ENCODE measurements around the gene KCNK2. TPM values are rescaled to one million over a fixed set of nuclear protein-coding genes. Genes with fewer than 3 reads are reported as not detected.

Gene KCNK2
- polyA plus RNA-seq, 3 donors from 2014 or later, result not detected

DNA sequence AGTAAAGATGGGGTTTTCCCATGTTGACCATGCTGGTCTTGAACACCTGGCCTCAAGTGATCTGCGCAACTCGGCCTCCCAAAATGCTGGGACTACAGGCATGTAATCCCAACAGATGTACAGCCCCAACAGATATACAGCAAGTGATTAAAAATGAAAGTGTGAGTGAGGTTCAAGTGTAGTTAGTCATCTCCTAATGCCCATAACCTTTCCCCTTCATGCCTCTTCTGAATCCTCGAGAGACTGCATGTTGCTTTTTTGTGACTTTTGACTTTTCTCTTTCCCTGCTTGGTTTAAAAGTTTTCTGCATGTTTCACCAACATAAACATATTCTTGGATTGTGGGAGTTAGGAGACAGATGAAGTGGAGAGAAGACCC, 31.2 kb downstream of the KCNK2 start:
- Mint-ChIP-seq H3K9me3 (peaks cover 3 to 47% (median 12%) of the 10 kb centered on the region in 6 donors), H3K36me3 (no peaks in the 10 kb centered on the region), H3K27ac (no peak overlapping the region), H3K4me3 (no peak overlapping the region), H3K4me1 (no peaks in the 10 kb centered on the region), H3K27me3 (ENCODE audit: low read depth in 3 of 3) (no peaks in the 10 kb centered on the region)
- DNase-seq, result no peak

- H3K36me3 Mint-ChIP-seq, result no peaks in the 10 kb centered on the region
- H3K27ac Mint-ChIP-seq, result no peak overlapping the region
- H3K27me3 Mint-ChIP-seq (ENCODE audit: low read depth in 3 of 3), result no peaks in the 10 kb centered on the region
- no peaks in the 10 kb centered on the region for H3K4me1 Mint-ChIP-seq
- H3K4me3 Mint-ChIP-seq, result no peak overlapping the region
- peaks cover 3 to 47% (median 12%) of the 10 kb centered on the region in 6 donors for H3K9me3 Mint-ChIP-seq
- no peak for DNase-seq
Measured at GRCh38 chr1:215114154-215114933, 31.8 kb downstream of the KCNK2 start.

DNA sequence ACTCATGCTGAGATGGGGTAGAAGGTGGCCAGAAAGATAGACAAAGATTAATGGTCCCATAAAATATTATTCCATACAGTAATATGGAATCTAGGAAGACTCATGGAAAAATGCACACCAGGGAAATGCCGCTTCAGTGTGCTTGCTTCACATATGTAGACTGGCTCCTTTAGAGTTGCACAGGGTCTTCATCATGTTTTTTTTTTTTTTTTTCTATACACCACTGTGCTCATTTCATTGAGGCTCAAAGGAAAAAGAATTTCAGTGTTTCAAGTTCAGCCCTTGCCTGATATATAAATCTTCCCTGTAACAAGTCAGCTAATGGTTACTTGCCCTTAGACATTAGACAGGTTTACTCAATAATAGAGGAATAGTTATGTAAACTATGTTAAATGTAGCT, 33.2 kb downstream of the KCNK2 start:
- no peak overlapping the region for H3K27ac Mint-ChIP-seq
- no peaks in the 10 kb centered on the region for H3K36me3 Mint-ChIP-seq
- peaks cover 2 to 40% (median 10%) of the 10 kb centered on the region in 6 donors for H3K9me3 Mint-ChIP-seq
- no peak for DNase-seq
- H3K4me3 Mint-ChIP-seq, result no peak overlapping the region
- H3K4me1 Mint-ChIP-seq, result no peaks in the 10 kb centered on the region
- H3K27me3 Mint-ChIP-seq (ENCODE audit: low read depth in 3 of 3), result no peaks in the 10 kb centered on the region

GRCh38 chr1:215118081-215118480, 35.5 kb downstream of the KCNK2 start:
- Mint-ChIP-seq H3K27ac (no peak overlapping the region), H3K36me3 (no peaks in the 10 kb centered on the region), H3K27me3 (ENCODE audit: low read depth in 3 of 3) (no peaks in the 10 kb centered on the region), H3K9me3 (peaks cover 0 to 23% (median 7%) of the 10 kb centered on the region in 6 donors), H3K4me3 (no peak overlapping the region), H3K4me1 (no peaks in the 10 kb centered on the region)
- no peak for DNase-seq

DNA sequence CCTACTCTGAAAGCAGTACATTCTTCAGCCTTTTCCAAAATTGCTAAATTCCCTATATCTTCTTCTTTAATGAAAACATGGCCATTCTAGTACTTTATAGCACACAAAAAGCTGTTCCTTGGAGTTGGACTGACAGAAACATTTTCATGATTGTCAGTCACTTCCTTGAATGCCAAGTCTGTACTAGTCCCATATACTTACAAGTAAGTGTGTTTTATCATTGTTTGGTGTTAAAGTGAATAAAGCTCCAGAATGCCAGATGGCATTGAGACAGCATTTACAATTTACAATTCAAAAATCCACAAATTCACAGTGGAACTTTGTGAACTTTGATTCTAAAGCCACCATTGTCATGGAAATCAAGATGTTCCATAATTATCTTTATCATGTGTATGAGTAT, 36.5 kb downstream of the KCNK2 start:
- H3K9me3 Mint-ChIP-seq, result peaks cover 0 to 27% (median 6%) of the 10 kb centered on the region in 6 donors
- no peaks in the 10 kb centered on the region for H3K27me3 Mint-ChIP-seq (ENCODE audit: low read depth in 3 of 3)

DNA sequence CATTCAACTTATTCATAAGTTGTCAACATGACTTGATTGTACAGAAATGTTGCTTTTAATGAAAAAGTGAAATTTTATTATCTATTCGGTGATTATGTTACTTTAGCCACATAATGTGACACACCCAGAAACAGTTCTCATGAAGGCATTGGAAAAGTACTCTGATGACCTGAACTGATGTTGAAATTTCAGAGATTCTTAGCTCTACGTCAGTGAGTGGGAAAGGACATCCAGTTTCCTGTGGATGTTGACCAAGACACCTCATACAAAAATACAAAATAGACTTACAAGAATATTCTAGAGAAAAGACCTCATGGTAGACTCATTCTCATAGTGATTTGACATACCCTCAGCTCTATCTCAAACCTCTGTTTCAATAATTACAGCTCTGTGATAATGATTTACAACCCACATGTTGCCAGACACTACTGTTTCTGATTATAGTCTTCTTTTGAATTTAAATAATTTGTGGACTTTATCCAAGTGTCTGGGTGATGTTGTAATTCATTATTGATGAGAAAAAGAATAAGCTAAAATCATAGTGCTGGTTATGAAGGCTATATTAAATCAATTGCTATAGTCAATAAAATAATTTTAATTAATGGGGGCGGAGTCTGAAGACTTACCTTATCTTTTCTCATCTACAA, 37.3 kb downstream of the KCNK2 start:
- Mint-ChIP-seq H3K9me3 (peaks cover 0 to 20% (median 3%) of the 10 kb centered on the region in 6 donors), H3K4me1 (no peaks in the 10 kb centered on the region), H3K36me3 (no peaks in the 10 kb centered on the region), H3K27ac (no peak overlapping the region), H3K4me3 (no peak overlapping the region), H3K27me3 (ENCODE audit: low read depth in 3 of 3) (no peaks in the 10 kb centered on the region)
- DNase-seq, result no peak

More for the DNA sequence above, 36.5 kb downstream of the KCNK2 start:
- no peak for DNase-seq
- no peak overlapping the region for H3K4me3 Mint-ChIP-seq
- no peaks in the 10 kb centered on the region for H3K4me1 Mint-ChIP-seq
- no peak overlapping the region for H3K27ac Mint-ChIP-seq
- no peaks in the 10 kb centered on the region for H3K36me3 Mint-ChIP-seq

- DNase-seq, result no peak
- no peaks in the 10 kb centered on the region for H3K36me3 Mint-ChIP-seq
- H3K9me3 Mint-ChIP-seq, result peaks cover 0 to 9% (median 5%) of the 10 kb centered on the region in 6 donors
- H3K27me3 Mint-ChIP-seq (ENCODE audit: low read depth in 3 of 3), result no peaks in the 10 kb centered on the region
- H3K4me1 Mint-ChIP-seq, result no peaks in the 10 kb centered on the region
- H3K4me3 Mint-ChIP-seq, result no peak overlapping the region
- H3K27ac Mint-ChIP-seq, result no peak overlapping the region
Measured at GRCh38 chr1:215128504-215128903, 46.0 kb downstream of the KCNK2 start.

GRCh38 chr1:215131291-215131690, 48.8 kb downstream of the KCNK2 start:
- no peak overlapping the region for H3K27ac Mint-ChIP-seq
- no peak overlapping the region for H3K4me3 Mint-ChIP-seq
- no peaks in the 10 kb centered on the region for H3K27me3 Mint-ChIP-seq (ENCODE audit: low read depth in 3 of 3)
- no peaks in the 10 kb centered on the region for H3K4me1 Mint-ChIP-seq
- no peak for DNase-seq
- H3K9me3 Mint-ChIP-seq, result peaks cover 0 to 13% (median 4%) of the 10 kb centered on the region in 6 donors
- no peaks in the 10 kb centered on the region for H3K36me3 Mint-ChIP-seq

DNA sequence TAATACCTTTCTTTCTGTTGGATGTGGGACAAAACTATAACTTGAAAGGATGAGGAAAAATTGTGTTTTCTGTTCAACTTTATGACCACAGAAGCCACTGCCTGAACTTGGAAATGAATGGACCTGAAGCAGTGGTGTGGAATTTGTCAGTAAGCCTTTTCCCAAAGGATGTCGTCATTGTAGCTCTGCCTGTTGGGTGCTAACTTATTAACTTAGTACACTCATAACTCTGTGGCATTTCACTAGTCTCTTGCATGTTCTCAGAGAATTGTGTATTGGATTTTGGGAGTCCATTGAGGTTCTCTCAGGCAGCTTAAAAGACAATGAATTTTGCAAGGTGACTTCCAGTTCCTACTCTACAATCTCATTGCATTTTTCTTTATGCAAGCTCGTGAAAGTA, 49.6 kb downstream of the KCNK2 start:
- H3K27me3 Mint-ChIP-seq (ENCODE audit: low read depth in 3 of 3), result no peaks in the 10 kb centered on the region
- H3K36me3 Mint-ChIP-seq, result no peaks in the 10 kb centered on the region
- DNase-seq, result no peak
- no peaks in the 10 kb centered on the region for H3K4me1 Mint-ChIP-seq
- no peak overlapping the region for H3K4me3 Mint-ChIP-seq
- no peak overlapping the region for H3K27ac Mint-ChIP-seq
- H3K9me3 Mint-ChIP-seq, result peaks cover 0 to 13% (median 4%) of the 10 kb centered on the region in 6 donors

GRCh38 chr1:215133532-215133931, 51.0 kb downstream of the KCNK2 start:
- DNase-seq, result no peak
- Mint-ChIP-seq H3K27me3 (ENCODE audit: low read depth in 3 of 3) (no peaks in the 10 kb centered on the region), H3K9me3 (peaks cover 0 to 19% (median 3%) of the 10 kb centered on the region in 6 donors), H3K27ac (no peak overlapping the region), H3K4me3 (no peak overlapping the region), H3K4me1 (no peaks in the 10 kb centered on the region), H3K36me3 (no peaks in the 10 kb centered on the region)

- Mint-ChIP-seq H3K27me3 (ENCODE audit: low read depth in 3 of 3) (no peaks in the 10 kb centered on the region), H3K27ac (no peak overlapping the region), H3K4me3 (no peak overlapping the region), H3K9me3 (peaks cover 2 to 31% (median 13%) of the 10 kb centered on the region in 6 donors), H3K4me1 (no peaks in the 10 kb centered on the region), H3K36me3 (no peaks in the 10 kb centered on the region)
- no peak for DNase-seq
Measured at GRCh38 chr1:215137985-215138384, 55.4 kb downstream of the KCNK2 start.

- H3K36me3 Mint-ChIP-seq, result no peaks in the 10 kb centered on the region
- H3K4me3 Mint-ChIP-seq, result no peak overlapping the region
- peaks cover 2 to 26% (median 13%) of the 10 kb centered on the region in 6 donors for H3K9me3 Mint-ChIP-seq
- H3K27me3 Mint-ChIP-seq (ENCODE audit: low read depth in 3 of 3), result no peaks in the 10 kb centered on the region
- DNase-seq, result no peak
- no peaks in the 10 kb centered on the region for H3K4me1 Mint-ChIP-seq
- H3K27ac Mint-ChIP-seq, result no peak overlapping the region
Measured at GRCh38 chr1:215140135-215140534, 57.6 kb downstream of the KCNK2 start.

DNA sequence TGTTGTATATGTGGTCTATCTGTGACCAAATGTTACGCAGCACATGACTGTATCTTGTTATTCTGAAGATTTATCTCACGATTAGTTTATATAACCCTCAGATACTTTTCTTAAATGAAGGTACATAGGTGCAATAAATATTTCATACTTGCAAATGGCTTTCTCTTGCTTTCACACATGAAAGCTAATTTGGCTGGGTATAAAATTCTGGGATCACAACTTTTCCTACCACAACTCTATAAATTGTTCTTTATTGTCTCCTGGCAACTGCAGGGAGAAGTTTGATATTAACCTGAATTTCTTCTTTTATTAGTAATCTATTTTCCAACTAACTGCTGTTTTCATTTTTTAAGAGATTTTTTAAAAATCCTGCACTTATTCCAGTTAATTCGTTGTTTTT, 58.9 kb downstream of the KCNK2 start:
- H3K27me3 Mint-ChIP-seq (ENCODE audit: low read depth in 3 of 3), result no peaks in the 10 kb centered on the region
- no peak for DNase-seq
- no peaks in the 10 kb centered on the region for H3K4me1 Mint-ChIP-seq
- no peak overlapping the region for H3K4me3 Mint-ChIP-seq
- H3K27ac Mint-ChIP-seq, result no peak overlapping the region
- peaks cover 2 to 26% (median 13%) of the 10 kb centered on the region in 6 donors for H3K9me3 Mint-ChIP-seq
- H3K36me3 Mint-ChIP-seq, result no peaks in the 10 kb centered on the region

- Mint-ChIP-seq H3K9me3 (peaks cover 2 to 21% (median 13%) of the 10 kb centered on the region in 6 donors), H3K4me3 (no peak overlapping the region), H3K36me3 (no peaks in the 10 kb centered on the region), H3K27ac (no peak overlapping the region), H3K4me1 (no peaks in the 10 kb centered on the region), H3K27me3 (ENCODE audit: low read depth in 3 of 3) (no peaks in the 10 kb centered on the region)
- DNase-seq, result no peak
Measured at GRCh38 chr1:215143497-215143896, 61.0 kb downstream of the KCNK2 start.
